Esophagus muscularis mucosa (tissue), 4 donors: ENCODE measurements around the gene B3GALT6.

Source experiments
- EP300 ChIP-seq: sonication (generic); formaldehyde crosslinking; IDR thresholded peaks from one replicate; pipeline ENCODE4 v1.6.1; 2017; ENCODE audit warnings: antibody characterized with exemption
- POLR2A ChIP-seq: fragments of 450-650 bp; IDR thresholded peaks from one replicate; pipeline ENCODE4 v1.6.1; 2017; ENCODE audit warnings: antibody characterized with exemption, moderate library complexity, mild to moderate bottlenecking, low read depth
- POLR2AphosphoS5 ChIP-seq, 2 donors: sonication (generic); formaldehyde crosslinking; IDR thresholded peaks; one replicate each; pipeline ENCODE4 v1.6.1; 2017; ENCODE audit warnings: antibody characterized with exemption in 2 of 2
- TF ChIP-seq, protein P1 (sequence below), 3 experiments: fragments of 200-600 bp in 2 of 3; fragments of 450-650 bp in 1 of 3; sonication (generic) in 2 of 3; IDR thresholded peaks; one replicate each; pipeline ENCODE4 v1.5.1; 2017 to 2019; ENCODE audit warnings: antibody characterized with exemption in 3 of 3, mild to moderate bottlenecking in 2 of 3, moderate library complexity in 1 of 3

DNA sequence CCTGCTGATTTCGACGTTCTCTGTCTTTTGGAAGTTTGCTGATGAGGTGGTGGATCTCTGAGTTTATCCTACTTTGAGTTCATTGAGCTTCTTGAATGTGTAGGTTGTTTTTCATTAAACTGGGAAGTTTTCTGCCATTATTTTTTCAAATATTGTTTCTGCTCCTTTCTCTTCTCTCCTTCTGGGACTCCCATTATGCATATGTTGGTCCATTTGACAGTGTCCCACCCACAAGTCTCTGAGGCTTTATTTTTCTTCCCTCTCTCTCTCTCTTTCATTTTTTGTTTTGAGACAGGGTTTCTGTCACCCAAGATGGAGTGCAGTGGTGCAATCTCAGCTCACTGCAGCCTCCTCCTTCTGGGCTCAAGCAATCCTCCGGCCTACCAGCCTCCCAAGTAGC is 37.3 kb upstream of the B3GALT6 start:
- TF ChIP-seq POLR2A, result no peak
- TF ChIP-seq, protein P1, sequence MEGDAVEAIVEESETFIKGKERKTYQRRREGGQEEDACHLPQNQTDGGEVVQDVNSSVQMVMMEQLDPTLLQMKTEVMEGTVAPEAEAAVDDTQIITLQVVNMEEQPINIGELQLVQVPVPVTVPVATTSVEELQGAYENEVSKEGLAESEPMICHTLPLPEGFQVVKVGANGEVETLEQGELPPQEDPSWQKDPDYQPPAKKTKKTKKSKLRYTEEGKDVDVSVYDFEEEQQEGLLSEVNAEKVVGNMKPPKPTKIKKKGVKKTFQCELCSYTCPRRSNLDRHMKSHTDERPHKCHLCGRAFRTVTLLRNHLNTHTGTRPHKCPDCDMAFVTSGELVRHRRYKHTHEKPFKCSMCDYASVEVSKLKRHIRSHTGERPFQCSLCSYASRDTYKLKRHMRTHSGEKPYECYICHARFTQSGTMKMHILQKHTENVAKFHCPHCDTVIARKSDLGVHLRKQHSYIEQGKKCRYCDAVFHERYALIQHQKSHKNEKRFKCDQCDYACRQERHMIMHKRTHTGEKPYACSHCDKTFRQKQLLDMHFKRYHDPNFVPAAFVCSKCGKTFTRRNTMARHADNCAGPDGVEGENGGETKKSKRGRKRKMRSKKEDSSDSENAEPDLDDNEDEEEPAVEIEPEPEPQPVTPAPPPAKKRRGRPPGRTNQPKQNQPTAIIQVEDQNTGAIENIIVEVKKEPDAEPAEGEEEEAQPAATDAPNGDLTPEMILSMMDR (IDR thresholded peaks at IDR 0.05), result no peak
- no peak for TF ChIP-seq POLR2AphosphoS5 (IDR thresholded peaks at IDR 0.05)
- TF ChIP-seq EP300, result no peak
